GM13977 (cell line): ENCODE data around the gene RAB22A.

ENCODE experiments used
- DNase-seq: peaks from one replicate; pipeline ENCODE4 v3.0.0; 2012; ENCODE audit warnings: low spot score
- in situ Hi-C: fragments of 300-500 bp; cut with MboI; formaldehyde crosslinking; loops from one replicate; pipeline ENCODE4 v1.12.0; 2022; ENCODE audit warnings: low sequenced_read_pairs, low pct_unique_long_range_greater_than_20kb, mixed read lengths, inconsistent platforms; ENCODE audit not compliant: unreplicated experiment
- TF ChIP-seq, protein P1 (sequence below): IDR thresholded peaks from 2 replicates; pipeline ENCODE4 v1.5.1; 2012; ENCODE audit warnings: mild to moderate bottlenecking, control low read depth; ENCODE audit not compliant: insufficient read depth; ENCODE audit errors: extremely low read depth, missing control alignments

Gene RAB22A

DNA sequence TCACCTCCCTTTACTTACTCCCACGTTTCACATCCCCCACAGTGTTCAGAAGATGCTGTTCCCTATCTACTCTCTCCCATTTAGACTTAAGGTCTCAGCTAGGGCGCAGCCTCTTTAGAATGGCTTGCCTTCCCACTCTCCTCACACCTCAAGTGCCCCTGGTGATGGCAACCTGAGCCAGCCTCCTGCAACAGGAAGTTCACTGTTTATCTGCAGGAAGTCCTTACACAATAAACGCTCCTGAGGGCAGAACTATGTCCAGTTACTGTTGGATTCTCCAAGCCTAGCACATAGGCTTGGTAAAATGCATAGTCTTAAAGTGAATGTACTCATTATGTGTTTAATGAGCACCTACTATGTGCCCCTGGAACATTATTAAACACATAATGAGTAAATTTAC lies 21.9 kb upstream of the RAB22A start:
- DNase-seq, result no peak
- TF ChIP-seq, protein P1, sequence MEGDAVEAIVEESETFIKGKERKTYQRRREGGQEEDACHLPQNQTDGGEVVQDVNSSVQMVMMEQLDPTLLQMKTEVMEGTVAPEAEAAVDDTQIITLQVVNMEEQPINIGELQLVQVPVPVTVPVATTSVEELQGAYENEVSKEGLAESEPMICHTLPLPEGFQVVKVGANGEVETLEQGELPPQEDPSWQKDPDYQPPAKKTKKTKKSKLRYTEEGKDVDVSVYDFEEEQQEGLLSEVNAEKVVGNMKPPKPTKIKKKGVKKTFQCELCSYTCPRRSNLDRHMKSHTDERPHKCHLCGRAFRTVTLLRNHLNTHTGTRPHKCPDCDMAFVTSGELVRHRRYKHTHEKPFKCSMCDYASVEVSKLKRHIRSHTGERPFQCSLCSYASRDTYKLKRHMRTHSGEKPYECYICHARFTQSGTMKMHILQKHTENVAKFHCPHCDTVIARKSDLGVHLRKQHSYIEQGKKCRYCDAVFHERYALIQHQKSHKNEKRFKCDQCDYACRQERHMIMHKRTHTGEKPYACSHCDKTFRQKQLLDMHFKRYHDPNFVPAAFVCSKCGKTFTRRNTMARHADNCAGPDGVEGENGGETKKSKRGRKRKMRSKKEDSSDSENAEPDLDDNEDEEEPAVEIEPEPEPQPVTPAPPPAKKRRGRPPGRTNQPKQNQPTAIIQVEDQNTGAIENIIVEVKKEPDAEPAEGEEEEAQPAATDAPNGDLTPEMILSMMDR, result no peak
- in situ Hi-C loops, result no loop called here

DNA sequence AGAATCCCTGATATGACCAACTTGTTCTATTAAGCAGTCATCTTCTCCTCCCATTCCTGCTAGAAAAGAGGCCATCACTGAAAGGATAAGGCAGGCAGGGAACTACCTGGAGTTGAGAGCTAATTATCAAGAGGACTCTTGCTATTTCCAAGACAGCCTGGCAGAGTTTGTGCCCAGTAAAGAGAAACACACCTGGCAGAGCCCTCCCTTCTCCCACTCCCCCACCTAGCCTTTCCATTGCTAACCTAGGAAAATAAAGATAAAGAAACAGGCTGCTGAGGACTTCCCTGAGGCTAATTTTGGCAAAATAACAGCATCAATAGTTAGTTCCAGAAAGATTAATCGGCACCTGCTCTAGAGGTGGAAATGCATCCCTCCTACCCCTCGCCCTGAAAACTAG lies 20.4 kb upstream of the RAB22A start:
- DNase-seq, result no peak
- in situ Hi-C loops, result no loop called here
- TF ChIP-seq, protein P1, result no peak

DNA sequence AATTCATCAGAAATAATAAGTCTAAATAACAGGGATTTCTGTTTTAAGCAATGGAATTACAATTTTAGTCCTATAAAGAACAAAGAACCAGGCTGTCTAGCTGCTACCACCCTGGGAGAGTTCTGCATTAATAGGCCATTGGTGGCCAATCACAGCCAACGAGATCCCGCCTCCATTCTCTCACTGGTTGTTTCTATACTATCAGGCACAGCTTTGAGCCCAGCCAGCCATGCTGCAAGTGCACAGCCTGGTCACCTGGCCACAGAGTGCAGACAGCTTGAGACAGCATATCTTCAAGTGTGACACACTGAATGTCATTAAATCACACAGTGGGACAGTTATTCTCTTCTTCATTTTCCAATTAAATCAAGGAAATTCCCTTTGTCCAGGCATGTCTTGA lies 16.1 kb upstream of the RAB22A start:
- DNase-seq, result peak; percentile 14
- in situ Hi-C loops, result no loop called here

DNA sequence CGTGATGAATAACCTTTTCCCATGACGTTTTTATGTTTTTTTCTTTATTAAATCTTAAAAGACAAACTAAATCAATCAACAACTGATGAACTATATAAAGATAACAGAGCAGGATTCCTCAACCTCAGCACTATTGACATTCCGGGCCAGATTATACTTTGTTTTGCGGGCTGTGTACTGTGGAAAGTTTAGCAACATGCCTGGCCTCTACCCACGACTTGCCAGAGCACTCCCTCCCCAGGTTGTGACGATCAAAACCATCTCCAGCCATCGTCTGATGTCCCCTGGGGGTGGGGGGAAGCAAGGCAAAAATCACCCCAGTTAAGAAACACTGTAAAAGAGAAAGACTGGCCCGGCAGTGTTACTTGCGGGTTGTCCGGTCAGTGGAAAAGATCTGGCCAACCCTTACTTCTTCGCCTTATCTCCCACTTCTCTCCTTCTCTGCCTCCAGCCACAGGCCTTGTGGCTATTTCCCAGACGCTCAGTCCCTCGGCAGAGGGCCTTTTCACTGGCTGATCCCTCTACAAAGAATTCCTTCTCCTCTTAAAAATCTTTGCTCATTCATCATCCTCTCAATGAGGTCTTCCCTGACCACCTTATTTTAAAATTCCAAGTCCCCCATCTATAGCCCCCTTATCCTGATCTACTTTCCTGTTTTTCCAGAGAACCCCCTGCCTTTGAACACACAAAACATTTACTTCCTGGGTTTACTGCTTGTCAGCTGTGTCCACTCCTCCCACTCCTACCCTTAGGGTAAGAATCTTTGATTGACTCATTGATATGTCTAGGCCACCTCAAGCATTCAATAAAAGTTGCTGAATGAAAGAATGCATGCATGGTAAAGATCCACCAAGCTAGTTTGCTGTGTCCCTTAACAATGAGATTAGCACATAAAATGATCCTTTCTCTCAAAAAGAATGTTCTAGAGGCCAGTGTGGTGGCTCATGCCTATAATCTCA lies 14.7 kb upstream of the RAB22A start:
- in situ Hi-C loops, result no loop called here
- TF ChIP-seq, protein P1, result no peak
- DNase-seq, result no peak

More for the DNA sequence above, 16.1 kb upstream of the RAB22A start:
- TF ChIP-seq, protein P1, result no peak

DNA sequence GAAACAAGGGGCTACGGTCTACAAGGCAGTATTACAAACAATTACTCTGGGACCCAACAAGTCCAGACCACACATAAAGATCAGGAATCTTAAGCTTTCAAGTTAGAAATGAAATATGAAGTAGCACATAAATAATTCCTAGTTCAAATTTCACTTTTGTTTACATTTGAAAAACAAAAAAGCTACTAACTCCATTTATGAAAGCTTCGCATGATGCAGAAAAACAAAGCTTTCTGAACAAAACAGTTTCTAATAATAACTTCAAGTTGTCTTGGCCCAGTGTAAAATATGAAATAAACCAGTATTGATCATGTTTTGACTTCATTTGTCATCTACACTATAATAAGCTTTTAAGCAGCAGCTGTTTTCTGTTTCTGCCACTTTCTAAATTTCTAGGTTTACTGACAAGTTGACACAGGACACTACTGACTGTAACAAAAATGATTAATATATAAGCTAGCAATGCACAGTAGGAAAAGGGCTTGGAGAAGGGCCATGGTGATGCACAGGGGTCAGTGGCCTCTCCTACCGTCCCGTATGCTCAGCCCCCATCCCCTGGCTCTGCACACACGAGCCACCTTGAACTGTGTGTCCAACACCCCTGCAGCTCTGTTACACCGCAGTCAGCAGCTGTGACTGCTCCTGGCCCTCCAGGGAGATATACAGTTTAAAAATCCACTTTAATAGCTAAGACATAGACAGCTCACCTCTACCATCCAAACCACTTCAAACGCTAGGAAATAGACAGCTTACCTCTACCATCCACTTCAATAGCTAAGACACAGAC lies 13.3 kb upstream of the RAB22A start:
- in situ Hi-C loops, result no loop called here
- TF ChIP-seq, protein P1, result no peak
- DNase-seq, result no peak

DNA sequence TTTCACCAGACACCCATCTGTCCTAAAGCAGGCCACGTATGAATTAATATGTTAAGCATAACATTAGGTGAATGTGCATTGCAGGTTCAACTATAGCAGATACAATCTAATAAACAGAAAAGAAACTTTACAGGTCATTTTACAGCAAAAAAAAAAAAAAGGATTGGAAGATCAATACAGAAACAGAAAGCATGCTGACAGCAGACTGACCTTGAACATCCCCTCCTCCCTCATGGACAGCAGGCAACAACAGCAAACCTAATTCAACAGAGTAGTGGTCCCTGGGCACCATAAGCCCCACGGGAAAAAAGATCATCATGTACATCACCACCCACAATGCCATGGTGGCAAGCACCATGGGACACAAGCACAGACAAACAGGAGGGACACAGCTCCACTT lies 12.1 kb upstream of the RAB22A start:
- in situ Hi-C loops, result no loop called here
- DNase-seq, result no peak
- TF ChIP-seq, protein P1, result no peak
